SU-DHL-6 (cell line): ENCODE data around the gene ABHD16A.

Source experiments
- H2AFZ ChIP-seq: fragments of 200-600 bp; sonication (generic); 2 replicates; pipeline ENCODE4 v1.6.1; 2014; ENCODE audit warnings: low read depth, mild to moderate bottlenecking, moderate library complexity, mixed read lengths, antibody characterized with exemption, low read length; ENCODE audit not compliant: severe bottlenecking
- H3F3A ChIP-seq: fragments of 200-600 bp; shearing (Covaris generic); 2 replicates; pipeline ENCODE4 v1.6.0; 2016; ENCODE audit warnings: antibody characterized with exemption, mild to moderate bottlenecking; ENCODE audit not compliant: insufficient read depth
- H3K27ac ChIP-seq: fragments of 200-600 bp; sonication (generic); 2 replicates; pipeline ENCODE4 v1.5.1; 2016; ENCODE audit warnings: low read depth, mild to moderate bottlenecking, low read length, moderate library complexity, mixed read lengths
- H3K27me3 ChIP-seq: fragments of 200-600 bp; sonication (generic), shearing (Covaris generic); 2 replicates; pipeline ENCODE4 v1.6.0; 2014; ENCODE audit warnings: mild to moderate bottlenecking, low read length
- H3K36me3 ChIP-seq: fragments of 200-600 bp; sonication (generic); 2 replicates; pipeline ENCODE4 v1.6.1; 2014; ENCODE audit warnings: mild to moderate bottlenecking, low read length, mixed read lengths
- H3K4me2 ChIP-seq: fragments of 300-600, 200-600 bp; shearing (Covaris generic), sonication (generic); 2 replicates; pipeline ENCODE4 v1.6.0; 2014; ENCODE audit warnings: low read length, low read depth, mild to moderate bottlenecking; ENCODE audit not compliant: poor library complexity, severe bottlenecking
- H3K4me3 ChIP-seq: fragments of 200-600 bp; sonication (generic); 2 replicates; pipeline ENCODE4 v1.5.1; 2014; ENCODE audit warnings: antibody characterized with exemption, low read length, mild to moderate bottlenecking, mixed read lengths; ENCODE audit not compliant: insufficient read depth, poor library complexity, severe bottlenecking
- H3K79me2 ChIP-seq: fragments of 200-600 bp; sonication (generic); 2 replicates; pipeline ENCODE4 v1.6.1; 2014; ENCODE audit warnings: mild to moderate bottlenecking, low read length, moderate library complexity; ENCODE audit not compliant: insufficient read depth
- H3K9ac ChIP-seq: fragments of 200-600 bp; sonication (generic); 2 replicates; pipeline ENCODE4 v1.7.0; 2014; ENCODE audit warnings: mild to moderate bottlenecking, low read length
- H3K9me2 ChIP-seq: fragments of 200-600 bp; sonication (generic); replicated peaks from 2 replicates; pipeline ENCODE4 v1.6.1; 2014; ENCODE audit warnings: low read length; ENCODE audit not compliant: insufficient read depth
- H3K9me3 ChIP-seq: fragments of 200-600 bp; sonication (generic); 2 replicates; pipeline ENCODE4 v1.6.1; 2014; ENCODE audit warnings: low read length, mixed read lengths; ENCODE audit not compliant: insufficient read depth
- H4K20me1 ChIP-seq: fragments of 200-600 bp; sonication (generic); 2 replicates; pipeline ENCODE4 v1.6.1; 2014; ENCODE audit warnings: low read depth, mild to moderate bottlenecking, antibody characterized with exemption, low read length, moderate library complexity, mixed read lengths
- EZH2phosphoT487 ChIP-seq: fragments of 200-600 bp; sonication (generic), shearing (Covaris generic); conservative IDR thresholded peaks from 2 replicates; pipeline ENCODE4 v1.6.1; 2018; ENCODE audit warnings: mild to moderate bottlenecking, antibody characterized with exemption, low read length, moderate library complexity, mixed read lengths
- TF ChIP-seq, protein P1 (sequence below): fragments of 200-600 bp; sonication (generic); IDR thresholded peaks from one replicate; pipeline ENCODE4 v1.5.1; 2017; ENCODE audit warnings: antibody characterized with exemption, mild to moderate bottlenecking, low read length, moderate library complexity; ENCODE audit not compliant: insufficient read depth, poor library complexity, severe bottlenecking

The ABHD16A gene

DNA sequence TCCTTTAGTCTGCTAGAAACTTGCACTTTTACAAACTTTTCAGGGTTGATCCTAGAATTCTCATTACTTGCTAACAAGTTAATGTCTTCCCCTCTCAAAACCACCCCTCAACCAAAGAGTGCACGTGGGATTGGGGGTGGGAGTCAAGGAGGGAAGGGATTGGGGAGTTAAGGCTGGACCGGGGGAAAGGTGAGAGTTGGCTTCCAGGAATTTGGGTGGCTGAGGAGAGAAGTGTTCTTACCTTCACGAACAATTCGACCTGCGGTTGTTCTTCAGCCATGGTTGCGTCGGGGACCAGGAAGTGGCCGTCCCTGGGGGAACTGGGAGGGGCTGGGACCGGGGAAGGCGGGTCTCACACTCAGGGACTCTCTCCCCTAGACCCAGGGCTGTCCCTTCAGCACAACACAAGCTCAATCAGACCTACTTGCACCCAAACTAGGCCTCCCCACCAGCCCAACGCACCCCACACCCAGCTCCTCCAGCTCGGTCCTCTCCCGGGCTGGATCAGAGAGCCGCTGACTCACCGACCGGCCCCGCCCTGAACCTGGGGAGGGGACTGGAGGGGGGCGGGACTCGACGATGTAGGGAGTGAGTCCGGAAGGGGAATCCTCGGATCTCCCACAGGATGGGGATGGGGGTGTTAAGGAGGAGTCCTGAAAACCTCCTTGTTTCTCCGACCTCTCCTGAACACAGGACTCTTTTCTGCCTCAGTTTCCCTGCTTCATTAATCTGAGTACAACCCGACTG is 33.1 kb upstream of the ABHD16A start, which contains the start of gene CLIC1:
TSS of gene CLIC1 (minus strand) at position 510 of the 747 bp plus-strand sequence. CDS start at position 280, 230 bp downstream.
- TF ChIP-seq, protein P1, sequence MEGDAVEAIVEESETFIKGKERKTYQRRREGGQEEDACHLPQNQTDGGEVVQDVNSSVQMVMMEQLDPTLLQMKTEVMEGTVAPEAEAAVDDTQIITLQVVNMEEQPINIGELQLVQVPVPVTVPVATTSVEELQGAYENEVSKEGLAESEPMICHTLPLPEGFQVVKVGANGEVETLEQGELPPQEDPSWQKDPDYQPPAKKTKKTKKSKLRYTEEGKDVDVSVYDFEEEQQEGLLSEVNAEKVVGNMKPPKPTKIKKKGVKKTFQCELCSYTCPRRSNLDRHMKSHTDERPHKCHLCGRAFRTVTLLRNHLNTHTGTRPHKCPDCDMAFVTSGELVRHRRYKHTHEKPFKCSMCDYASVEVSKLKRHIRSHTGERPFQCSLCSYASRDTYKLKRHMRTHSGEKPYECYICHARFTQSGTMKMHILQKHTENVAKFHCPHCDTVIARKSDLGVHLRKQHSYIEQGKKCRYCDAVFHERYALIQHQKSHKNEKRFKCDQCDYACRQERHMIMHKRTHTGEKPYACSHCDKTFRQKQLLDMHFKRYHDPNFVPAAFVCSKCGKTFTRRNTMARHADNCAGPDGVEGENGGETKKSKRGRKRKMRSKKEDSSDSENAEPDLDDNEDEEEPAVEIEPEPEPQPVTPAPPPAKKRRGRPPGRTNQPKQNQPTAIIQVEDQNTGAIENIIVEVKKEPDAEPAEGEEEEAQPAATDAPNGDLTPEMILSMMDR, result no peak
- TF ChIP-seq EZH2phosphoT487, result no peak

DNA sequence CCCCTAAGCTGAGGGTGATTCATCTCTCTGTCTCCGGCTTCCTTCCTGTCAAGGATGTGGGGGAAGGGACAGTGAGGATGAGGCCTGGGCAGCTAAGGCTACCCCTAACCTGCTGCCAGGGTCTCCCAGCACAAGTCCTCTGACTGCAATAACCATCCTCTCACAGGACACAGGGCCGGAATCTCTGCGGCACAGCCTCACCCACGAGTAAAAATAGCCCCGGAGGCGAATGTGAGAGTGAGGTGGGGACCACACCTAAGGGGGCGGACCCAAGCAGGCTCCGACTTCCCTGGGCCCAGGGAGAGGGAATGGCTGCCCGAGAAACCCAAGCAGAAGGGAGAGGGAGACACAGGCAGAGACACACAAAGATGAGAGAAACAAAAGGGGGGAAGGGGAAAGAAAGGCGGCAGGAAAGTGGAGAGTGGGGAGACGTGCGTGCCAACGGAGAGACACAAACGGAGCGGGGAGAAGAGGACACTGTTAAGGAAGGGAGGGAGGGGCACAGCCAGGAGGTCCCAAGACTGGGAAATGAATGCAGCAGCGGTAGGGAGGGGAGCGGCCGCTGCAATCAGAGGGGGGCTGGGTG is 31.8 kb upstream of the ABHD16A start:
- H3K27me3 ChIP-seq, result no peaks in the 10 kb centered on the region
- no peaks in the 10 kb centered on the region for H3K9me3 ChIP-seq
- H3K27ac ChIP-seq, result peak overlapping the region; percentile 95

More for the DNA sequence above, 33.1 kb upstream of the ABHD16A start, which contains the start of gene CLIC1:
- Histone ChIP-seq H3K9me2 (no peaks in the 10 kb centered on the region), H3F3A (peaks cover 53% of the 10 kb centered on the region), H3K4me3 (peak within 1 kb of the TSS; percentile 80), H2AFZ (peak within 1 kb of the TSS; percentile 8), H3K9ac (peak within 1 kb of the TSS; percentile 90), H3K9me3 (no peaks in the 10 kb centered on the region), H3K79me2 (peaks cover 42% of the 10 kb centered on the region), H3K27ac (peak within 1 kb of the TSS; percentile 95), H4K20me1 (no peaks in the 10 kb centered on the region), H3K4me2 (peak within 1 kb of the TSS; percentile 64), H3K36me3 (peaks cover 21% of the 10 kb centered on the region; the same call in 1 of the 2 replicates), H3K27me3 (no peaks in the 10 kb centered on the region)

DNA sequence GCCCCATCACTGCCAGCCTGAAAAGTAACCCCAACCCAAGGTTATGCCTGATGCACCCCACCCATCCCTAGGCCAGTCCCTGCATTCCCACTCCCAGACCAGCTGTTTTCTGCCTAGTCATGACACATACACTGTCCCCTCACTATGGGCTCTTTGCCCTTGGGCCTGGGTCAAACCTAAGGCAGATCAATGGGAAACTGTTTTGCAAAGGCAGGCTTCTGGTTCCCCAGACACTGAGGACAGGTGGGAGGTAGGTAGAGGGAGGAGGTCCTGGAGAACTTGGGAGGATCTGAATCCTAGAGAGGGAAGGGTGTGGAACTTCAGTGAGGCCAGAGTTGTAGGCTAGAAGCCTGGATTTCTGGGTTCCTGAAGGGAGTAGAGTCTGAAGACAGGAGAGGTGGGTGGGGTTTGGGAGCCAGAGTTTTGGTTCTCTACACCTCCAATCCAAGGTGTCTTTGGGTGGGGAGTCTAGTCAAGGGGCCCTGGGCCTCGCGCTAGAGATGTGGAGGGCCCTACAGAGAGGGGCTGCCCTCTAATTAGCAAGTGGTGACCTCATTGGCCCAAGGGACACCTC is 31.2 kb upstream of the ABHD16A start:
- H3K4me2 ChIP-seq, result peak overlapping the region; percentile 64
- H3K36me3 ChIP-seq, result peaks cover 18% of the 10 kb centered on the region; the same call in 1 of the 2 replicates
- H3K9me3 ChIP-seq, result no peaks in the 10 kb centered on the region
- no peak overlapping the region for H2AFZ ChIP-seq
- H4K20me1 ChIP-seq, result no peaks in the 10 kb centered on the region
- peaks cover 51% of the 10 kb centered on the region for H3F3A ChIP-seq
- peaks cover 31% of the 10 kb centered on the region for H3K79me2 ChIP-seq
- H3K27ac ChIP-seq, result peak overlapping the region; percentile 95
- no peaks in the 10 kb centered on the region for H3K9me2 ChIP-seq
- peak overlapping the region; percentile 80 for H3K4me3 ChIP-seq
- peak overlapping the region; percentile 90 for H3K9ac ChIP-seq
- H3K27me3 ChIP-seq, result no peaks in the 10 kb centered on the region
- TF ChIP-seq EZH2phosphoT487, result no peak
- TF ChIP-seq, protein P1, result no peak

More for the DNA sequence above, 31.8 kb upstream of the ABHD16A start:
- H3K79me2 ChIP-seq, result peaks cover 31% of the 10 kb centered on the region
- H4K20me1 ChIP-seq, result no peaks in the 10 kb centered on the region
- H3F3A ChIP-seq, result peaks cover 53% of the 10 kb centered on the region
- H3K9me2 ChIP-seq, result no peaks in the 10 kb centered on the region
- H3K4me3 ChIP-seq, result peak overlapping the region; percentile 80
- peak overlapping the region; percentile 64 for H3K4me2 ChIP-seq
- H2AFZ ChIP-seq, result no peak overlapping the region
- peak overlapping the region; percentile 90 for H3K9ac ChIP-seq
- peaks cover 18% of the 10 kb centered on the region; the same call in 1 of the 2 replicates for H3K36me3 ChIP-seq
- TF ChIP-seq, protein P1, result no peak
- TF ChIP-seq EZH2phosphoT487, result no peak
